ENCODE measurements around the gene ZNF511.

ZNF511 gene

GRCh38 chr10:133335246-133336117 lies 26.8 kb downstream of the ZNF511 start:
- Histone ChIP-seq H4K20me1 (ENCODE audit: insufficient read depth, low read length) (no peaks in the 10 kb centered on the region), H2AFZ (ENCODE audit: low read length) (no peak overlapping the region), H3K4me2 (ENCODE audit: low read length) (no peak overlapping the region), H3K79me2 (ENCODE audit: insufficient read depth, low read length) (no peaks in the 10 kb centered on the region), H3K27me3 (ENCODE audit: insufficient read depth, low read length) (no peaks in the 10 kb centered on the region; the same call in 1 of the 2 replicates), H3F3A (ENCODE audit: insufficient read depth, low read length) (no peaks in the 10 kb centered on the region), H3K36me3 (ENCODE audit: insufficient read depth, low read length) (no peaks in the 10 kb centered on the region), H3K9me2 (ENCODE audit: low read depth, low read length) (no peaks in the 10 kb centered on the region), H3K4me3 (ENCODE audit: low read depth, low read length, poor library complexity, severe bottlenecking) (no peak overlapping the region), H3K4me1 (ENCODE audit: insufficient read depth, low read length, severe bottlenecking) (no peaks in the 10 kb centered on the region), H3K27ac (ENCODE audit: low read depth, low read length, poor library complexity, severe bottlenecking) (no peak overlapping the region), H3K9me3 (ENCODE audit: low read length) (peaks cover 6% of the 10 kb centered on the region; the same call in 1 of the 2 replicates), H3K9ac (ENCODE audit: low read length) (no peak overlapping the region)
- TF ChIP-seq EZH2 (IDR thresholded peaks at IDR 0.05; ENCODE audit: borderline replicate concordance, low read length) (no peak), CTCF (IDR thresholded peaks at IDR 0.05; ENCODE audit: low read length) (no peak)

GRCh38 chr10:133336118-133336576 lies 27.4 kb downstream of the ZNF511 start:
- H3K9ac ChIP-seq (ENCODE audit: low read length): no peak overlapping the region
- H3K4me2 ChIP-seq (ENCODE audit: low read length): no peak overlapping the region
- no peak overlapping the region for H3K4me3 ChIP-seq (ENCODE audit: low read depth, low read length, poor library complexity, severe bottlenecking)
- peaks cover 6% of the 10 kb centered on the region; the same call in 1 of the 2 replicates for H3K9me3 ChIP-seq (ENCODE audit: low read length)
- no peaks in the 10 kb centered on the region for H4K20me1 ChIP-seq (ENCODE audit: insufficient read depth, low read length)
- H3K9me2 ChIP-seq (ENCODE audit: low read depth, low read length): no peaks in the 10 kb centered on the region
- no peaks in the 10 kb centered on the region for H3K79me2 ChIP-seq (ENCODE audit: insufficient read depth, low read length)
- H3K27me3 ChIP-seq (ENCODE audit: insufficient read depth, low read length): no peaks in the 10 kb centered on the region; the same call in 1 of the 2 replicates
- no peaks in the 10 kb centered on the region for H3F3A ChIP-seq (ENCODE audit: insufficient read depth, low read length)
- H3K27ac ChIP-seq (ENCODE audit: low read depth, low read length, poor library complexity, severe bottlenecking): no peak overlapping the region
- no peaks in the 10 kb centered on the region for H3K36me3 ChIP-seq (ENCODE audit: insufficient read depth, low read length)
- TF ChIP-seq EZH2 (IDR thresholded peaks at IDR 0.05; ENCODE audit: borderline replicate concordance, low read length) (no peak), CTCF (IDR thresholded peaks at IDR 0.05; ENCODE audit: low read length) (no peak)
- no peaks in the 10 kb centered on the region for H3K4me1 ChIP-seq (ENCODE audit: insufficient read depth, low read length, severe bottlenecking)
- no peak overlapping the region for H2AFZ ChIP-seq (ENCODE audit: low read length)

GRCh38 chr10:133336577-133337369 lies 28.1 kb downstream of the ZNF511 start, which contains the start of gene CALY:
Gene CALY, minus strand, starts transcription at chr10:133336896. Its CDS starts 7,907 bp downstream, at chr10:133328989.
- Histone ChIP-seq H3K36me3 (ENCODE audit: insufficient read depth, low read length) (no peaks in the 10 kb centered on the region), H4K20me1 (ENCODE audit: insufficient read depth, low read length) (no peaks in the 10 kb centered on the region), H3K9ac (ENCODE audit: low read length) (no peak within 1 kb of the TSS), H2AFZ (ENCODE audit: low read length) (no peak within 1 kb of the TSS), H3K9me2 (ENCODE audit: low read depth, low read length) (no peaks in the 10 kb centered on the region), H3K27me3 (ENCODE audit: insufficient read depth, low read length) (no peaks in the 10 kb centered on the region; the same call in 1 of the 2 replicates), H3K9me3 (ENCODE audit: low read length) (peaks cover 6% of the 10 kb centered on the region; the same call in 1 of the 2 replicates), H3K4me3 (ENCODE audit: low read depth, low read length, poor library complexity, severe bottlenecking) (no peak within 1 kb of the TSS), H3K4me2 (ENCODE audit: low read length) (no peak within 1 kb of the TSS), H3K27ac (ENCODE audit: low read depth, low read length, poor library complexity, severe bottlenecking) (no peak within 1 kb of the TSS), H3K4me1 (ENCODE audit: insufficient read depth, low read length, severe bottlenecking) (no peaks in the 10 kb centered on the region), H3K79me2 (ENCODE audit: insufficient read depth, low read length) (no peaks in the 10 kb centered on the region), H3F3A (ENCODE audit: insufficient read depth, low read length) (no peaks in the 10 kb centered on the region)
- TF ChIP-seq CTCF (IDR thresholded peaks at IDR 0.05; ENCODE audit: low read length) (no peak), EZH2 (IDR thresholded peaks at IDR 0.05; ENCODE audit: borderline replicate concordance, low read length) (no peak)

Measured in OCI-LY1 (cell line).